Loucy (cell line): ENCODE data around the gene CFAP97D2.
"Not testable (repeated sequence)": the region's sequence is repeated elsewhere in the genome, so short reads cannot be mapped to it uniquely, and the experiment has no call there.

Experiments used
- H2AFZ ChIP-seq: fragments of 200-600 bp; sonication (generic); 2 replicates; pipeline ENCODE4 v1.6.0; 2016; ENCODE audit warnings: antibody characterized with exemption, mild to moderate bottlenecking, low read length, moderate library complexity
- H3F3A ChIP-seq: fragments of 200-600 bp; 2 replicates; pipeline ENCODE4 v1.6.0; 2016; ENCODE audit warnings: antibody characterized with exemption, low read depth, mild to moderate bottlenecking
- H3K27me3 ChIP-seq: fragments of 200-600 bp; sonication (generic); 2 replicates; pipeline ENCODE4 v1.6.1; 2014; ENCODE audit warnings: low read length, mild to moderate bottlenecking; ENCODE audit not compliant: insufficient read depth, poor library complexity, severe bottlenecking
- H3K36me3 ChIP-seq: fragments of 200-600 bp; sonication (generic); 2 replicates; pipeline ENCODE4 v1.6.1; 2016; ENCODE audit warnings: low read length; ENCODE audit not compliant: insufficient read depth
- H3K4me1 ChIP-seq: fragments of 200-600 bp; sonication (generic); 2 replicates; pipeline ENCODE4 v1.5.1; 2014; ENCODE audit warnings: low read length, mild to moderate bottlenecking; ENCODE audit not compliant: insufficient read depth, poor library complexity, severe bottlenecking
- H3K4me2 ChIP-seq: fragments of 200-600 bp; sonication (generic); 2 replicates; pipeline ENCODE4 v1.6.0; 2014; ENCODE audit warnings: antibody characterized with exemption, low read length, low read depth, mild to moderate bottlenecking; ENCODE audit not compliant: poor library complexity, severe bottlenecking
- H3K4me3 ChIP-seq: fragments of 200-600 bp; sonication (generic); 2 replicates; pipeline ENCODE4 v1.5.1; 2014; ENCODE audit warnings: low read length, mild to moderate bottlenecking, mixed read lengths; ENCODE audit not compliant: poor library complexity, severe bottlenecking
- H3K79me2 ChIP-seq: fragments of 200-600 bp; sonication (generic); 2 replicates; pipeline ENCODE4 v1.6.1; 2014; ENCODE audit warnings: low read length; ENCODE audit not compliant: insufficient read depth
- H3K9ac ChIP-seq: fragments of 200-600 bp; sonication (generic); 2 replicates; pipeline ENCODE4 v1.6.0; 2014; ENCODE audit warnings: mild to moderate bottlenecking, low read depth, low read length, moderate library complexity; ENCODE audit not compliant: poor library complexity, severe bottlenecking
- H3K9me2 ChIP-seq: fragments of 200-600 bp; sonication (generic); replicated peaks from 2 replicates; pipeline ENCODE4 v1.6.1; 2016; ENCODE audit warnings: low read depth, low read length, mixed read lengths
- H3K9me3 ChIP-seq: fragments of 200-600 bp; sonication (generic); 2 replicates; pipeline ENCODE4 v1.6.1; 2014; ENCODE audit warnings: mild to moderate bottlenecking, antibody characterized with exemption, low read length, low read depth; ENCODE audit not compliant: insufficient read depth
- H4K20me1 ChIP-seq: fragments of 200-600 bp; sonication (generic); 2 replicates; pipeline ENCODE4 v1.6.0; 2014; ENCODE audit warnings: antibody characterized with exemption, low read length, mild to moderate bottlenecking; ENCODE audit not compliant: insufficient read depth, poor library complexity, severe bottlenecking
- EZH2phosphoT487 ChIP-seq: fragments of 200-600 bp; IDR thresholded peaks from 2 replicates; pipeline ENCODE4 v1.6.1; 2018; ENCODE audit warnings: antibody characterized with exemption, mild to moderate bottlenecking, moderate library complexity, borderline replicate concordance
- TF ChIP-seq, protein P1 (sequence below): fragments of 200-600 bp; sonication (generic); conservative IDR thresholded peaks from 2 replicates; pipeline ENCODE4 v1.5.1; 2014; ENCODE audit warnings: mild to moderate bottlenecking, antibody characterized with exemption, low read length

CFAP97D2 gene

DNA sequence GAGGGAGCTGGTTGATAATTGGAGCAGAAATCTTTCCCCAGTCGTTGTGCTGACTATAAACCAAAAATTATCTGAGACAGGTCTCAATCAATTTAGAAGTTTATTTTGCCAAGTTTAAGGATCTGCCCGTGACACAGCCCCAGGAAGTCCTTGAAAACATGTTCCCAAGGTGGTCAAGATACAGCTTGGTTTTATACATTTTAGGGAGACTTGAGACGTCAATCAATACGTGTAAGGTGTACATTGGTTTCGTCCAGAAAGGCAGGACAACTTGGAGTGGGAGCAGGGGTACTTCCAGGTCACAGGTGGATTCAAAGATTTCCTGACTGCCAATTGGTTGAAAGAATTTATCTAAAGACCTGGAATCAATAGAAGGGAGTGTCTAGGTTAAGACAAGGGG lies 17.6 kb downstream of the CFAP97D2 start:
- H3K4me2 ChIP-seq = no peak overlapping the region
- H3K9me3 ChIP-seq = no peaks in the 10 kb centered on the region
- no peaks in the 10 kb centered on the region for H4K20me1 ChIP-seq
- H3K4me3 ChIP-seq = no peak overlapping the region
- H3K9me2 ChIP-seq = no peaks in the 10 kb centered on the region
- no peaks in the 10 kb centered on the region for H3K79me2 ChIP-seq
- no peak for TF ChIP-seq EZH2phosphoT487
- TF ChIP-seq, protein P1, sequence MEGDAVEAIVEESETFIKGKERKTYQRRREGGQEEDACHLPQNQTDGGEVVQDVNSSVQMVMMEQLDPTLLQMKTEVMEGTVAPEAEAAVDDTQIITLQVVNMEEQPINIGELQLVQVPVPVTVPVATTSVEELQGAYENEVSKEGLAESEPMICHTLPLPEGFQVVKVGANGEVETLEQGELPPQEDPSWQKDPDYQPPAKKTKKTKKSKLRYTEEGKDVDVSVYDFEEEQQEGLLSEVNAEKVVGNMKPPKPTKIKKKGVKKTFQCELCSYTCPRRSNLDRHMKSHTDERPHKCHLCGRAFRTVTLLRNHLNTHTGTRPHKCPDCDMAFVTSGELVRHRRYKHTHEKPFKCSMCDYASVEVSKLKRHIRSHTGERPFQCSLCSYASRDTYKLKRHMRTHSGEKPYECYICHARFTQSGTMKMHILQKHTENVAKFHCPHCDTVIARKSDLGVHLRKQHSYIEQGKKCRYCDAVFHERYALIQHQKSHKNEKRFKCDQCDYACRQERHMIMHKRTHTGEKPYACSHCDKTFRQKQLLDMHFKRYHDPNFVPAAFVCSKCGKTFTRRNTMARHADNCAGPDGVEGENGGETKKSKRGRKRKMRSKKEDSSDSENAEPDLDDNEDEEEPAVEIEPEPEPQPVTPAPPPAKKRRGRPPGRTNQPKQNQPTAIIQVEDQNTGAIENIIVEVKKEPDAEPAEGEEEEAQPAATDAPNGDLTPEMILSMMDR = no peak
- no peak overlapping the region for H2AFZ ChIP-seq
- H3K36me3 ChIP-seq = no peaks in the 10 kb centered on the region
- no peaks in the 10 kb centered on the region for H3F3A ChIP-seq
- no peaks in the 10 kb centered on the region for H3K27me3 ChIP-seq
- no peak overlapping the region for H3K9ac ChIP-seq
- peaks cover 18% of the 10 kb centered on the region for H3K4me1 ChIP-seq

DNA sequence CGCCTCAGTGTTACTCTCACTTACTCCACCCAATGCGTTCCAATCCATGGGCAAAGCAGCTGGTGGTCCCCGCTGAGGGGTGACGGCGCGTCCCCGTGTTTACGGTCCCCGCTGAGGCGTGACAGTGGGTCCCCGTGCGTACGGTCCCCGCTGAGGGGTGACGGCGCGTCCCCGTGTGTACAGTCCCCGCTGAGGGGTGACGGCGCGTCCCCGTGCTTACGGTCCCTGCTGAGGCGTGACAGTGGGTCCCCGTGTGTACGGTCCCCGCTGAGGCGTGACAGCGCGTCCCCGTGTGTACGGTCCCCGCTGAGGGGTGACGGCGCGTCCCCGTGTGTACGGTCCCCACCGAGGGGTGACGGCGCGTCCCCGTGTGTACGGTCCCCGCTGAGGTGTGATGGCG lies 19.5 kb downstream of the CFAP97D2 start:
- Histone ChIP-seq H3K27me3 (no peaks in the 10 kb centered on the region), H3K36me3 (no peaks in the 10 kb centered on the region), H4K20me1 (no peaks in the 10 kb centered on the region), H3K9ac (no peak overlapping the region), H3K9me2 (no peaks in the 10 kb centered on the region), H3K4me1 (peaks cover 31% of the 10 kb centered on the region), H3K4me2 (no peak overlapping the region), H3F3A (no peaks in the 10 kb centered on the region), H3K9me3 (no peaks in the 10 kb centered on the region), H3K79me2 (no peaks in the 10 kb centered on the region), H3K4me3 (no peak overlapping the region), H2AFZ (no peak overlapping the region)
- TF ChIP-seq, protein P1 = no peak
- no peak for TF ChIP-seq EZH2phosphoT487

- not testable (repeated sequence) for H2AFZ ChIP-seq, H3K27me3 ChIP-seq, H3K4me2 ChIP-seq, H3K9ac ChIP-seq, H3K9me2 ChIP-seq, H3F3A ChIP-seq, H3K36me3 ChIP-seq, H3K79me2 ChIP-seq, H4K20me1 ChIP-seq, H3K4me3 ChIP-seq, H3K9me3 ChIP-seq
- H3K4me1 ChIP-seq = peaks cover 35% of the 10 kb centered on the region
Observed at GRCh38 chr13:114199526-114199925, 20.5 kb downstream of the CFAP97D2 start.

GRCh38 chr13:114199954-114200353 lies 20.9 kb downstream of the CFAP97D2 start:
- H3K36me3 ChIP-seq = no peaks in the 10 kb centered on the region
- TF ChIP-seq EZH2phosphoT487 = no peak
- TF ChIP-seq, protein P1 = no peak
- H3K4me1 ChIP-seq = peaks cover 34% of the 10 kb centered on the region
- no peaks in the 10 kb centered on the region for H3K9me2 ChIP-seq
- no peaks in the 10 kb centered on the region for H4K20me1 ChIP-seq
- H3F3A ChIP-seq = no peaks in the 10 kb centered on the region
- no peak overlapping the region for H2AFZ ChIP-seq
- no peaks in the 10 kb centered on the region for H3K79me2 ChIP-seq
- H3K9me3 ChIP-seq = no peaks in the 10 kb centered on the region
- H3K4me2 ChIP-seq = no peak overlapping the region
- H3K4me3 ChIP-seq = no peak overlapping the region
- no peak overlapping the region for H3K9ac ChIP-seq
- H3K27me3 ChIP-seq = no peaks in the 10 kb centered on the region
